ENCODE results near the gene FBXO39.

DNA sequence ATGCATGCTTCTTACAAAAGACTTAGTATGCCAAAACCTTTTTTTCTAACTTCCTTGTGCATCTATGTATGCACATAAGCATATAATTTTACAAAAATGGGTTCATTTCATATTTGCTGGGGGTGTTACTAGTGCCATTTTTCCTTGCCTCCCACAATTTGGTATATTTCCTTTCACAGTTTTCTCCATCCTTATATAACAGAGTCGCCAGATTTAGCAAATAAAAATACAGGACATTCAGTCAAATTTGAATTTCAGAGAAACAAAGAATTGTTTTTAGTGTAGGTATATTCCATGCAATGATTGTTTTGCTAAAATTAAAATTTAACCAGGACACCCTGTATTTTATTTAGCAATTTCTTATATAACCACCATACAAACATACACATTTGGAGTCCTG is 4.0 kb upstream of the FBXO39 start:
- TF ChIP-seq, protein P1, sequence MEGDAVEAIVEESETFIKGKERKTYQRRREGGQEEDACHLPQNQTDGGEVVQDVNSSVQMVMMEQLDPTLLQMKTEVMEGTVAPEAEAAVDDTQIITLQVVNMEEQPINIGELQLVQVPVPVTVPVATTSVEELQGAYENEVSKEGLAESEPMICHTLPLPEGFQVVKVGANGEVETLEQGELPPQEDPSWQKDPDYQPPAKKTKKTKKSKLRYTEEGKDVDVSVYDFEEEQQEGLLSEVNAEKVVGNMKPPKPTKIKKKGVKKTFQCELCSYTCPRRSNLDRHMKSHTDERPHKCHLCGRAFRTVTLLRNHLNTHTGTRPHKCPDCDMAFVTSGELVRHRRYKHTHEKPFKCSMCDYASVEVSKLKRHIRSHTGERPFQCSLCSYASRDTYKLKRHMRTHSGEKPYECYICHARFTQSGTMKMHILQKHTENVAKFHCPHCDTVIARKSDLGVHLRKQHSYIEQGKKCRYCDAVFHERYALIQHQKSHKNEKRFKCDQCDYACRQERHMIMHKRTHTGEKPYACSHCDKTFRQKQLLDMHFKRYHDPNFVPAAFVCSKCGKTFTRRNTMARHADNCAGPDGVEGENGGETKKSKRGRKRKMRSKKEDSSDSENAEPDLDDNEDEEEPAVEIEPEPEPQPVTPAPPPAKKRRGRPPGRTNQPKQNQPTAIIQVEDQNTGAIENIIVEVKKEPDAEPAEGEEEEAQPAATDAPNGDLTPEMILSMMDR (IDR thresholded peaks at IDR 0.05; ENCODE audit: insufficient read depth, low read length, poor library complexity, severe bottlenecking) = no peak
- TF ChIP-seq EZH2phosphoT487 (conservative IDR thresholded peaks at IDR 0.05; ENCODE audit: low read length) = no peak
